IPS-20b (cell line): ENCODE measurements around the gene ADGRV1.
A peak's percentile ranks its signal among the peaks of the same experiment; 100 is the strongest.
"Not testable (repeated sequence)": the region's sequence is repeated elsewhere in the genome, so short reads cannot be mapped to it uniquely, and the experiment has no call there.

ENCODE experiments used
- H3K27ac ChIP-seq: one replicate; pipeline ENCODE4 v1.5.1; 2013; ENCODE audit warnings: low read length
- H3K27me3 ChIP-seq: 2 replicates; pipeline ENCODE4 v1.6.1; 2013; ENCODE audit warnings: mild to moderate bottlenecking, low read length, inconsistent platforms; ENCODE audit not compliant: insufficient read depth
- H3K36me3 ChIP-seq: 2 replicates; pipeline ENCODE4 v1.6.1; 2013; ENCODE audit warnings: low read depth, mild to moderate bottlenecking, inconsistent platforms, low read length, moderate library complexity; ENCODE audit not compliant: insufficient read depth
- H3K4me1 ChIP-seq: 2 replicates; pipeline ENCODE4 v1.6.1; 2013; ENCODE audit warnings: mild to moderate bottlenecking, control low read depth, inconsistent platforms, low read length, moderate library complexity; ENCODE audit not compliant: insufficient read depth
- H3K4me3 ChIP-seq: 2 replicates; pipeline ENCODE4 v1.5.1; 2013; ENCODE audit warnings: mild to moderate bottlenecking, low read length, inconsistent platforms
- H3K9ac ChIP-seq: 2 replicates; pipeline ENCODE4 v1.6.1; 2013; ENCODE audit warnings: low read depth, mild to moderate bottlenecking, inconsistent platforms, low read length, moderate library complexity
- H3K9me3 ChIP-seq: 2 replicates; pipeline ENCODE4 v1.6.1; 2013; ENCODE audit warnings: mild to moderate bottlenecking, low read depth, low read length, inconsistent platforms; ENCODE audit not compliant: insufficient read depth

ADGRV1 gene

DNA sequence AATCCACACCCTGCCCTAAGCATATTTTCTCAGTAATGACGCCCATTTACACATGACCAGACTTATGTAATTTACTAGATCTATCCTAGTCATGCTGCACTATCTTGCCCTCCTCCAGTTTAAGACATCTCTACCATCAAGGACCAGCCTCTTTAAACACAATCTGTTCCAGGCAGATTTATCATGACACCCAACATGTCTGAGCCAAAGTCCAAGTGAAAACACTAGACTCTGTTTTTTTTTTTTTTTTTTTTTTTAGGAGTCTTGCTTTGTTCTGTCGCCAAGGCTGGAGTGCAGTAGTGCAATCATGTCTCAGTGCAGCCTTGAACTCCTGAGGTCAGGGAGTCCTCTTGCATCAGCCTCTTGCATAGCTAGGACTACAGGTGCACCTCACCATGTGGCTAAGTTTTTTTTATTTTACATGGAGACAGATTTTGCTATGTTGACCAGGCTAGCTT, 469.9 kb downstream of the ADGRV1 start:
- Histone ChIP-seq H3K9ac (no peak overlapping the region), H3K27ac (no peak overlapping the region), H3K4me1 (no peaks in the 10 kb centered on the region; the same call in 1 of the 2 replicates), H3K27me3 (no peaks in the 10 kb centered on the region), H3K4me3 (no peak overlapping the region), H3K9me3 (no peaks in the 10 kb centered on the region), H3K36me3 (no peaks in the 10 kb centered on the region)

DNA sequence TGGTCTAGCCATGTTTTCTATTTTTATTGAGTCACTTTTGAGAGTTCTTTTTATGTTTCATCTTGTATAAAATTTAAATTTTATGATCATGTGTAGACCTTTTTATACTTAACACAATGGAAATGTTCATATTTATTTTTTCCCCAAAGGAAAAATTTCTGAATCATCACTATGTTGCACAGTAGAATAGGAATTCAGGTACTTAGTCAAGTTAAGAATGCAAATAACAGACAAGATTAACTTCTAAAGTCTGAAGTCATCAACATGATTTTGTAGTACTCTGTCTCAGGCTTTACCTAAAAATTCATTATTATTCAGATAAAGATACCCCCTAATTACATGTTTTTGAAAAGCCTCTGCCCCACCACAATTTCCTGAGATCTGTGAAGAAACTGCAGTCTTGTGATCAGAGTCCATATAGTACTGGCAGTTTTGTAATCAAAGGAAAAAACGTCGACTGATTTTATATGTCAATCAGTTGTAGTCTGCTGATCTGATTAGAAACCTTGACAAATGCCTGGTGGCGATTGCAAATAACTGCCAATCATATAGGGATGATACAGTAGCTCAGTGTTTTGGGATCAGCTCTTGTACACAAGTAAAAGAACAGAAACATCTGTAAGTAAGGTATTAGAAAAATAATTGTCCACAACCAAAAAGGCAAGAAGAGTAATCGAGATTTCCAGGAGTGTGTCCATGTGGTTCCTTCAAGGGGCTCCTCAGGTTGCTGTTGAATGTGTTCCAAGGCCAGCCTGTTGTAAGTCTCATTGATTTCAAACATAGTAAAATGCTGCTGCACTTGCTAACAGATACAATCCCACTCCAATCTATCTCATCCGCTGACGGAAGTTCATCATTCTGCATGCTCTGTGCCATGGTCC, 472.2 kb downstream of the ADGRV1 start:
- no peaks in the 10 kb centered on the region for H3K9me3 ChIP-seq
- peaks cover 3% of the 10 kb centered on the region for H3K4me1 ChIP-seq

DNA sequence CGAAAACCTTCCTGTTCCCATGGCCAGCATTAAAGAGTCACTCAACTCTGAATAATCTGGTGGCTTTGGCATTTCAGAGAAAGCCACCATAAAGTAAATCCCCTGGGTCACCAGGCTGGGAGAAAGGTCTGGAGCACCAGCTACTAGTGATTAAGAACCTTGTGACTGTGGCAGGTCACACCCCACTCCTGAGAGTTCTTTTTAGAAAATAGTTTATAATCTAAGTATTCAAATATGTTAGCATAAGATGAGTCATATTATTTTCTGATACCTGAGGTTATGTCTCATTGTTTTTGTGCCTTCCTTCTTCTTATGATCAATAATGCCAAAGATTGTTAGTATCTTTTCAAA, 472.8 kb downstream of the ADGRV1 start:
- Histone ChIP-seq H3K27me3 (no peaks in the 10 kb centered on the region), H3K4me1 (peaks cover 3% of the 10 kb centered on the region), H3K36me3 (no peaks in the 10 kb centered on the region), H3K9me3 (no peaks in the 10 kb centered on the region), H3K9ac (no peak overlapping the region), H3K4me3 (no peak overlapping the region), H3K27ac (no peak overlapping the region)

More for the DNA sequence above, 472.2 kb downstream of the ADGRV1 start:
- H3K36me3 ChIP-seq = no peaks in the 10 kb centered on the region
- no peak overlapping the region for H3K27ac ChIP-seq
- H3K4me3 ChIP-seq = no peak overlapping the region
- H3K9ac ChIP-seq = no peak overlapping the region
- no peaks in the 10 kb centered on the region for H3K27me3 ChIP-seq

DNA sequence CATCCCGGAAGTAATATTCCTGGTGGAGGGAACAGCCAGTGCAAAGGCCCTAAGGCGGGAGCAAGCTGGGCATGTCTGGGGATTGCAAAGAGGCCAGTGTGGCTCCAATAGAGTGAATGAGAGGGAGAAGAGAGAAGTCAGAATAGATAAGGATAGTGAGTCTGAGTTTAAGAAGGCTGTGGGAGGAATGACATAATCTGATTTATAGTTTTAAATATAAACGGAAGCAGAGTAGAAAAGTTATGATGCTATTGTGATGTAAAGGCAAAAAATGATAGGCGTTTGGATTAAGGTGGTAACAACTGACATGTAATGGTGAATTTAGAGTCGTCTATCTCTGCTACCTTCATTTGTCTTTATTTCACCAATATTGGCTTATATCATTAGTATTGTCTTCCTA, 473.5 kb downstream of the ADGRV1 start:
- Histone ChIP-seq H3K27me3 (no peaks in the 10 kb centered on the region), H3K4me3 (no peak overlapping the region), H3K27ac (no peak overlapping the region), H3K4me1 (peaks cover 3% of the 10 kb centered on the region), H3K9me3 (no peaks in the 10 kb centered on the region), H3K9ac (no peak overlapping the region), H3K36me3 (no peaks in the 10 kb centered on the region)

DNA sequence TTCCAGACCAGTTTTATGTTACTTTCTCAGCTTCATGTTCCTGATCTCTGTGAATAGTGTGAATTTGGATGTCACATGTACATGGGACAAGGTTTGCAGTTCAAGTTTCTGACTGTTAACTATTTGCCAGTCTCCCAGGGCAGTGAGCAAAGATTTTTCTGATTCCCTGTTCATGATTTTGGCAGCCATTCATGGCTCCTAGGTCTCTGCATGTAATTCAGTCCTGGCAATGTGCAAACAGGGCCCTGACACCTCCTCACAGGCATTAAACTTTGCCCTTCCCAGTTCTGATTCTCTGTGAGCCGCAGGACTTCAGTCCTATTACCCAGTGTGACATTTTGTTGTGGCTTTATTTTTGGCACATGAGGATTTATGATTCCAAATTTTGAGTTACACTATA, 474.8 kb downstream of the ADGRV1 start:
- Histone ChIP-seq H3K4me3 (no peak overlapping the region), H3K4me1 (peaks cover 11% of the 10 kb centered on the region; the same call in 1 of the 2 replicates), H3K27ac (no peak overlapping the region)

DNA sequence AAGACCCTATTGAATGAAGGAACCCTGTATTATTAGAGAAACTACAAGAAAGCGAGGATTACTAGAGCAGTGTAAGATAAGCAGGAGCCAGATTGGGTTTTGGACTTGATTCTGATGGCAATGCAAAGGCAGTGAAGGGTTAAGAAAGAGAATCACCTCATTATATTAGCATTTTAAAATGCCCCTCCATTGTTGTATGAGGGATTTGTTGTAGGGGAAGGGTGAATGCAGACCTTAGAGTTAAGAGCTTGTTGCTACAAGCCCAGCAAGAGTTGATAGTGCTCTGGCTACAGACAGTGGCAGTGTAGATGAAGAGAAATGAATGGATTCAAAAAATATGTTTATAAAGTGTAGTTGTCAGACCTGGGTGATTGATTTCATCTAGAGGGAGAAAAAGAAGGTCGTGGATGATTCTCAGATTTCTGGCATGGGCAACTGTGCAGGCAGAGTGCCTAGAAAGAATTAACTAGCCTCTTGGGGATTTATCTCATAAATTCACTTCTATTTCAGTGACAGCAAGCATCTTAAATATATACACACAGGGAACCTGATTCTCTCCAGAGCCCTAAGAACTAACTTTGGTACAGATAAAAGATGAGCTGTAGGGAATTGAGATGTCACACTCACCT, 479.7 kb downstream of the ADGRV1 start:
- Histone ChIP-seq H3K9me3 (no peaks in the 10 kb centered on the region), H3K4me3 (peak overlapping the region; percentile 29; the same call in 1 of the 2 replicates), H3K27me3 (no peaks in the 10 kb centered on the region), H3K4me1 (peaks cover 19% of the 10 kb centered on the region), H3K27ac (peak overlapping the region; percentile 33), H3K9ac (peak overlapping the region; percentile 8; the same call in 1 of the 2 replicates), H3K36me3 (no peaks in the 10 kb centered on the region)

More for the DNA sequence above, 474.8 kb downstream of the ADGRV1 start:
- no peaks in the 10 kb centered on the region for H3K36me3 ChIP-seq
- no peaks in the 10 kb centered on the region for H3K27me3 ChIP-seq
- H3K9me3 ChIP-seq = no peaks in the 10 kb centered on the region
- H3K9ac ChIP-seq = no peak overlapping the region

DNA sequence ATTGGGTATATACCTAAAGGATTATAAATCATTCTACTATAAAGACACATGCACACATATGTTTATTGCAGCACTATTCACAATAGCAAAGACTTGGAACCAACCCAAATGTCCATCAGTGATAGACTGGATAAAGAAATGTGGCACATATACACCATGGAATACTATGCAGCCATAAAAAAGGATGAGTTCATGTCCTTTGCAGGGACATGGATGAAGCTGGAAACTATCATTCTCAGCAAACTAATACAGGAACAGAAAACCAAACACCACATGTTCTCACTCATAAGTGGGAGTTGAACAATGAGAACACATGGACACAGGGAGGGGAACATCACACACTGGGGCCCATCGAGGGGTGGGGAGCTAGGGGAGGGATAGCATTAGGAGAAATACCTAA, 482.5 kb downstream of the ADGRV1 start:
- not testable (repeated sequence) for H3K27ac ChIP-seq, H3K4me3 ChIP-seq, H3K36me3 ChIP-seq, H3K9me3 ChIP-seq, H3K9ac ChIP-seq, H3K27me3 ChIP-seq
- H3K4me1 ChIP-seq = peaks cover 16% of the 10 kb centered on the region

DNA sequence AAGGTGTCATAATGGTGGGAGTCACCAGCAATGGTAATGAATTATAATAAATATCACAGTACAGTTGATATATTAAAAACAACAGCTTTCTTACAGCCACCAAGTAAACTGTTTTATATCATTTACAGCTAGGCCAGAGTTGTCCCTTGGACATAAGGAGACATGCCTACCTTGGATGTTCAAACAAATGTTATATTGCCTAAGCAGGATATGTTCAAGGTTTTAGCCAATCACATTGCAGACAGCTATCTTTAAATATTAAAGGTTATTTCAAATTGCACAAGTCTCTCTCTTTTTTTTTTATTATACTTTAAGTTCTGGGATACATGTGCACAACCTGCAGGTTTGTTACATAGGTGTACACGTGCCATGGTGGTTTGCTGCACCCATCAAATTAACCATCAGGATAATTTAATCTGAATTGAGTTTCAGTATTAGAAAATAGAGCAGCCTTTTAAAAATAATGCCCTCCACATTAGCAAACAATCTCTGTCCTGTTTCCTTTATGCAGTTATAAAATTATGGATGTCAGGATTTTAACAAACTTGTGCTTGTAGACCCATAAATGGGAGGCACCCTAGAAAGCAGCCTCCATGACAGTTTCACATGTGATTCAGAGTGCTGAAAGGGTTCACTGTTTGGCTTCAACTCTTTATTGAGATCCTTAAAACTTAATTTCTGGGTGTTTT, 483.8 kb downstream of the ADGRV1 start:
- H3K4me1 ChIP-seq = peaks cover 16% of the 10 kb centered on the region
- no peak overlapping the region for H3K27ac ChIP-seq
- H3K27me3 ChIP-seq = no peaks in the 10 kb centered on the region
- no peak overlapping the region for H3K4me3 ChIP-seq
- H3K9me3 ChIP-seq = no peaks in the 10 kb centered on the region
- H3K36me3 ChIP-seq = no peaks in the 10 kb centered on the region
- no peak overlapping the region for H3K9ac ChIP-seq

DNA sequence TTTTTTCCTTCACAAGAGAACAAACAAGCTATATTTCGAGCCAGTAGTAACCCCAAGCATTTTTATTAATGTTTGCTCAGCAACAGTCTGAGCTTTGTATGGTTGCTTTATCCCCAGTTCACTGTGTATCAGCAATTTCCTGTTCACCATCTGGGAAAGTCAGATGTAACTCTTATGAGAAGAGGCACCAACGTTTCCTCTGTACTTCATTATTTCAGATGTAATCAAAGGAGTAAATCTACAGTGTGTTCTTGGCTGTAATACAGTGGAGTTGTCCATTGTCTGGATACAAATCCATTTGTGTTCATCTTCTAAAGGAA, 484.3 kb downstream of the ADGRV1 start:
- no peaks in the 10 kb centered on the region for H3K9me3 ChIP-seq
- peaks cover 12% of the 10 kb centered on the region for H3K4me1 ChIP-seq
- H3K36me3 ChIP-seq = no peaks in the 10 kb centered on the region
- no peak overlapping the region for H3K9ac ChIP-seq
- no peak overlapping the region for H3K27ac ChIP-seq
- H3K4me3 ChIP-seq = no peak overlapping the region
- no peaks in the 10 kb centered on the region for H3K27me3 ChIP-seq

DNA sequence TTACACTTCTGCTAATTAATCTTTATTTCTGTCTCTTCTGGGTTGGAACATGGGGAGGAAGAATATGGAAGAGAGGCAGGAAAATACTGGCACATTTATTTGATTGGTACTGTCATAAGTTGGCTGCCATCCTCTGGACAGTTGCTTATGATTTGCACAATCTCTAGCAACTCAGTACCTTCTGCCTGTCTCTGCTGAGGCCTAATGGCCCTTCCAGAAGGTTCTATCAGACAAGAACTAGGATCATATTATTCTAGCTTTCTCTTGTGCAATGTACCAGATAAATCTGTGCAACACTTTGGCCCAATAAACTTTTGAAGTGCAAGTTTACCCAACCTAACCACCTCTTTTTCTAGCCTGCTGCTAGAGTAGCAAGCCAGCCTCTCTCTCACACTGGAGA, 489.5 kb downstream of the ADGRV1 start:
- H3K4me1 ChIP-seq = no peaks in the 10 kb centered on the region
- no peak overlapping the region for H3K27ac ChIP-seq
- no peak overlapping the region for H3K9ac ChIP-seq
- H3K9me3 ChIP-seq = no peaks in the 10 kb centered on the region
- H3K27me3 ChIP-seq = no peaks in the 10 kb centered on the region
- no peaks in the 10 kb centered on the region for H3K36me3 ChIP-seq
- H3K4me3 ChIP-seq = no peak overlapping the region

DNA sequence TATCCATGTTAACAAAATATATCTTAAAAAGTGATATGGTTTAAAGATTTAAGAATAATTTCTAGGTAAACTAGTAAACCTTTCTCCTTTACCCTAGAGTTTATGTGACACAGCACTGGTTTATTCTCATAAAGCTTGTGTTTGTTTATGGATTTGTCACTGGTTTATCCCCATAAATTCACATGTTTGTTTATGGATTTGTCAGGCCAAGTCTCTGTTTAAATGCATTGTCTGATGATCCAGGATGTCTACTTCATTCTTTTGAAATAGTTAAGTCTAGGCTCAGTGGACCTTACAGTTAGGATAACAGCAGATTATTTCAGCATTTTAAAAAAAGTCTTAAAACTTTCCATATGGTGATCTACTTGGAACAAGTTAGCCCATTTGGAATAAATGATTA, 490.5 kb downstream of the ADGRV1 start:
- no peak overlapping the region for H3K27ac ChIP-seq
- H3K9me3 ChIP-seq = no peaks in the 10 kb centered on the region
- no peaks in the 10 kb centered on the region for H3K36me3 ChIP-seq
- H3K4me3 ChIP-seq = no peak overlapping the region
- no peak overlapping the region for H3K9ac ChIP-seq
- H3K27me3 ChIP-seq = no peaks in the 10 kb centered on the region
- H3K4me1 ChIP-seq = no peaks in the 10 kb centered on the region

DNA sequence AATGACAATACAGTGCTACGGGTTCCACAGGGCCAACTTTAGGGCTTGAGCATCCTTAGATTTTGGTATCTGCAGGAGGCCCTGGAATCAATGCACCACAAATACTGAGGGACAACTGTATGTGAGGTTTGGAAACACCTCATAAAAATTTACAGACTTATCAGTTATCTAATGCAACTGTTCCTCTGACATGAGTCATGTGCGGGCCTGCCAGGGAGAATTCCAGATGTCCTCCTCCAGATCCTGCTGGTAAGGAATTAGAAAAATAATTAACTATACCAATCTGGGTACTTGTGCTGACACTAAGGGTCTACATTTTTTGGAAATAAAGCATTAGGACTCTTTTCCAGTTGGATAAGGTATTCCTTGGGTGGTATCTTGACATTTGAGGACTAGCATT, 491.2 kb downstream of the ADGRV1 start:
- Histone ChIP-seq H3K27me3 (no peaks in the 10 kb centered on the region), H3K27ac (no peak overlapping the region), H3K9ac (no peak overlapping the region), H3K4me3 (no peak overlapping the region), H3K9me3 (no peaks in the 10 kb centered on the region), H3K36me3 (no peaks in the 10 kb centered on the region), H3K4me1 (no peaks in the 10 kb centered on the region)
